Measurements from ENCODE around the gene NBAS. TPM values are rescaled to one million over a fixed set of nuclear protein-coding genes. Genes with fewer than 3 reads are reported as not detected.

The NBAS gene
- total and polyA plus RNA-seq, 8 donors, result 14.5 to 96.2 (median 41.2) TPM

DNA sequence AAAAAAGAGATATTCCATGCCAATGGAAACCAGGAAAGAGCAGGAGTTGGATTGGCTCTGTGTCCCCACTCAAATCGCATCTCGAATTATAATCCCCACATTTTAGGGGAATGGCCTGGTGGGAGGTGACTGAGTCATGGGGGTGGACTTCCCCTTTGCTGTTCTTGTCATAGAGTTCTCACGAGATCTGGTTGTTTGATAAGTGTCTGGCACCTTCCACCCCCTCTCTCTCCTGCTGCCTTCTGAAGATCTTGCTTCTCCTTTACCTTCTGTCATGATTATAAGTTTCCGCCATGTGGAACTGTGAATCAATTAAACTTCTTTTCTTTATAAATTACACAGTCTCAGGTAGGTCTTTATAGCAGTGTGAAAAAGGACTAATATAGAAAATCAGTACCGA, 355.6 kb downstream of the NBAS start:
- DNase-seq, result no peak
- TF ChIP-seq, protein P1, sequence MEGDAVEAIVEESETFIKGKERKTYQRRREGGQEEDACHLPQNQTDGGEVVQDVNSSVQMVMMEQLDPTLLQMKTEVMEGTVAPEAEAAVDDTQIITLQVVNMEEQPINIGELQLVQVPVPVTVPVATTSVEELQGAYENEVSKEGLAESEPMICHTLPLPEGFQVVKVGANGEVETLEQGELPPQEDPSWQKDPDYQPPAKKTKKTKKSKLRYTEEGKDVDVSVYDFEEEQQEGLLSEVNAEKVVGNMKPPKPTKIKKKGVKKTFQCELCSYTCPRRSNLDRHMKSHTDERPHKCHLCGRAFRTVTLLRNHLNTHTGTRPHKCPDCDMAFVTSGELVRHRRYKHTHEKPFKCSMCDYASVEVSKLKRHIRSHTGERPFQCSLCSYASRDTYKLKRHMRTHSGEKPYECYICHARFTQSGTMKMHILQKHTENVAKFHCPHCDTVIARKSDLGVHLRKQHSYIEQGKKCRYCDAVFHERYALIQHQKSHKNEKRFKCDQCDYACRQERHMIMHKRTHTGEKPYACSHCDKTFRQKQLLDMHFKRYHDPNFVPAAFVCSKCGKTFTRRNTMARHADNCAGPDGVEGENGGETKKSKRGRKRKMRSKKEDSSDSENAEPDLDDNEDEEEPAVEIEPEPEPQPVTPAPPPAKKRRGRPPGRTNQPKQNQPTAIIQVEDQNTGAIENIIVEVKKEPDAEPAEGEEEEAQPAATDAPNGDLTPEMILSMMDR (IDR thresholded peaks at IDR 0.05), result no peak
- TF ChIP-seq EP300 (IDR thresholded peaks at IDR 0.05) (no peak), POLR2A (IDR thresholded peaks at IDR 0.05) (no peak), POLR2AphosphoS5 (IDR thresholded peaks at IDR 0.05) (no peak)
- H3K36me3 ChIP-seq, result peaks cover 0 to 23% (median 17%) of the 10 kb centered on the region in 4 donors
- 88 to 93% (median 91%) methylated on average over 5 of the region's 5 CpGs for WGBS, 5 donors
- intact Hi-C loops (cut with DNase I; ENCODE audit: low total_unique reads), result no loop called here
- no peaks in the 10 kb centered on the region for H3K27me3 ChIP-seq
- no peak overlapping the region for H3K27ac ChIP-seq
- H3K4me3 ChIP-seq, result no peak overlapping the region
- no peaks in the 10 kb centered on the region for H3K9me3 ChIP-seq
- no peaks in the 10 kb centered on the region for H3K4me1 ChIP-seq

DNA sequence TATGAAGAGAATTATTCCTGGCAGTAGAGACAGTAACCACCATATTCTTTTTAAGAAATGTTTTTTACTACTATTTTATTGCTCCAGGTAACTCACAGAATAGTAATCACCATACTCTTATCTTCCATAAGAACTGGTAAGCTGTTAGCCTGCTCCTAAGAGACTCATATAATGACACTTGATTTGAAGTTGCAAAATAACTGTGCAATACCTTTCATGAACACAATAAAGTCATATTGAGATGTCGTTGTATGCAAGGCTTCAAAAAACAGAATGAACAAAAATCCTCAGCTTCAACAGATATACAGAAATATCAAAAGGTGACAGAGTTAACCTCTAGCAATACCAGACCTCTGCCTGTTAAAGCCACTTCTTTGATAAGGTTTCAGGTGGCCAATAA, 360.1 kb downstream of the NBAS start:
- peaks cover 0 to 9% (median 2%) of the 10 kb centered on the region in 4 donors for H3K36me3 ChIP-seq
- DNase-seq, result no peak
- H3K27ac ChIP-seq, result no peak overlapping the region
- no peaks in the 10 kb centered on the region for H3K9me3 ChIP-seq
- 85 to 100% (median 94%) methylated on average over 1 of the region's 1 CpG for WGBS, 5 donors
- no peaks in the 10 kb centered on the region for H3K4me1 ChIP-seq
- TF ChIP-seq POLR2A (IDR thresholded peaks at IDR 0.05), result no peak
- TF ChIP-seq POLR2AphosphoS5 (IDR thresholded peaks at IDR 0.05), result no peak
- TF ChIP-seq, protein P1 (IDR thresholded peaks at IDR 0.05), result no peak
- TF ChIP-seq EP300 (IDR thresholded peaks at IDR 0.05), result no peak
- intact Hi-C loops (cut with DNase I; ENCODE audit: low total_unique reads), result no loop called here
- H3K4me3 ChIP-seq, result no peak overlapping the region
- no peaks in the 10 kb centered on the region for H3K27me3 ChIP-seq

DNA sequence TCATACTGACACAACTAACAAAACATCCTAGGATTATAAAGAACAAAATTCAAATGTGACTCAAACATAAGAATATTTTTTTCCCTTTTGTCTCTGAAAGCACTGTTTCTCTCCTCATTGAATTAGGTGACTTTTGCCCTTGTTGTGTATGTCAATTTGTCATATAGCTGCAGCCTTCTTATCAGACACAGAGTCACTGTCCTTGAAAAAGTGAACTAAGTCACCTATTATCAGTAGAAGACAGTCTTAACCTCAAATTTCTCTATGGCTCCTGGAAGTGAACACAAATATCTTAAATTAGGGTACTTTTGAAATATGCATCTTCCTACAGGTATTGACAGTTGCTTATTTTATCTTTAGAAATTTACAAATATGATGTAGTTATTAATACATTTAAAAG, 360.6 kb downstream of the NBAS start:
- Histone ChIP-seq H3K27me3 (no peaks in the 10 kb centered on the region), H3K27ac (no peak overlapping the region), H3K4me1 (no peaks in the 10 kb centered on the region), H3K36me3 (peaks cover 0 to 7% (median 2%) of the 10 kb centered on the region in 4 donors), H3K4me3 (no peak overlapping the region), H3K9me3 (no peaks in the 10 kb centered on the region)
- TF ChIP-seq, protein P1 (IDR thresholded peaks at IDR 0.05), result no peak
- TF ChIP-seq EP300 (IDR thresholded peaks at IDR 0.05) (no peak), POLR2A (IDR thresholded peaks at IDR 0.05) (no peak), POLR2AphosphoS5 (IDR thresholded peaks at IDR 0.05) (no peak)
- intact Hi-C loops (cut with DNase I; ENCODE audit: low total_unique reads), result no loop called here
- no peak for DNase-seq

DNA sequence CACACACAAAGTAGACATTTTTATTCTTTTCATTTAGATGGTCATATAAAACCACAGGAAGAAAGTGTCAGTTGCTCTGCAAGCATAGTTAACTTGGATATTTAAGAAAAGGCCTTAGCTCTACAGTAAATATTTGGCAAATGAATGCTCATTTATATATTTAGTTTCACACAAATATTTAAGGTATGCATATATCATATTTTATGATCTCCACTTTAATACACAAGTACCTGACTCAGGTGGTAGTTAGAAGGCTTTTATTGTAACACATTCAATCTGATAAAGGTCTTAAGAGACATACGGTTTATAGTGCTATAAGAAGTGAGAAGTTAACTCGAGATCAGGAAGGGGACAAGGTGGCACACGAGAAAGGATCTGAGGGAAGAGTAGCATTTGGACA, 363.1 kb downstream of the NBAS start:
- no peak overlapping the region for H3K4me3 ChIP-seq
- 60 to 79% (median 77%) methylated on average over 3 of the region's 3 CpGs for WGBS, 5 donors
- no peaks in the 10 kb centered on the region for H3K9me3 ChIP-seq
- DNase-seq, result no peak
- no peaks in the 10 kb centered on the region for H3K27me3 ChIP-seq
- TF ChIP-seq POLR2A (IDR thresholded peaks at IDR 0.05) (no peak), EP300 (IDR thresholded peaks at IDR 0.05) (no peak), POLR2AphosphoS5 (IDR thresholded peaks at IDR 0.05) (no peak)
- TF ChIP-seq, protein P1 (IDR thresholded peaks at IDR 0.05), result no peak
- intact Hi-C loops (cut with DNase I; ENCODE audit: low total_unique reads), result no loop called here
- no peaks in the 10 kb centered on the region for H3K4me1 ChIP-seq
- H3K27ac ChIP-seq, result no peak overlapping the region
- no peaks in the 10 kb centered on the region for H3K36me3 ChIP-seq
